Vagina (tissue), 2 donors: Measurements from ENCODE around the gene IPO4. TPM values are rescaled to one million over a fixed set of nuclear protein-coding genes. Genes with fewer than 3 reads are reported as not detected.

ENCODE experiments used
- DNase-seq, 2 donors: peaks; one replicate each; pipeline ENCODE4 v3.0.0-alpha.2; 2017; ENCODE audit errors: extremely low spot score in 2 of 2
- H3K27ac ChIP-seq: fragments of 200-600 bp; sonication (generic); one replicate; pipeline ENCODE4 v1.5.1; 2019
- H3K27me3 ChIP-seq: fragments of 200-600 bp; sonication (generic); one replicate; pipeline ENCODE4 v1.5.1; 2019
- H3K36me3 ChIP-seq, 2 donors: fragments of 200-600 bp; sonication (generic); one replicate each; pipeline ENCODE4 v1.5.1; 2017 to 2019
- H3K4me1 ChIP-seq: fragments of 200-600 bp; sonication (generic); one replicate; pipeline ENCODE4 v1.5.1; 2019
- H3K4me3 ChIP-seq, 2 donors: fragments of 200-600 bp; sonication (generic); 1 replicate in 1 of 2; 2 replicates in 1 of 2; pipeline ENCODE4 v1.5.1; 2016 to 2019
- H3K9me3 ChIP-seq: fragments of 200-600 bp; sonication (generic); one replicate; pipeline ENCODE4 v1.5.1; 2019
- POLR2A ChIP-seq, 2 donors: fragments of 450-650 bp; IDR thresholded peaks; one replicate each; pipeline ENCODE4 v1.6.1; 2017; ENCODE audit warnings: antibody characterized with exemption in 2 of 2, mild to moderate bottlenecking in 2 of 2, moderate library complexity in 2 of 2
- POLR2AphosphoS5 ChIP-seq, 2 donors: sonication (generic); formaldehyde crosslinking; IDR thresholded peaks; one replicate each; pipeline ENCODE4 v1.9.0; 2017; ENCODE audit warnings: antibody characterized with exemption in 2 of 2, mild to moderate bottlenecking in 2 of 2, low read depth in 1 of 2; ENCODE audit not compliant: insufficient read depth in 1 of 2
- intact Hi-C: fragments of 100-400 bp; cut with DNase I; formaldehyde crosslinking; loops from one replicate; pipeline ENCODE4 v1.15.1; 2023
- total RNA-seq: library from RNA; depleted of rRNA; stranded (reverse); fragments of >200 nt; gene quantifications from one replicate; pipeline ENCODE4 v1.2.3, GENCODE V29; 2016
- TF ChIP-seq, protein P1 (sequence below), 3 experiments: fragments of 450-650 bp in 2 of 3; fragments of 200-600 bp in 1 of 3; sonication (generic) in 1 of 3; IDR thresholded peaks; one replicate each; pipeline ENCODE4 v1.5.1; 2017 to 2019; ENCODE audit warnings: antibody characterized with exemption in 3 of 3, mild to moderate bottlenecking in 2 of 3, moderate library complexity in 2 of 3

IPO4 gene
- total RNA-seq, 1 donor from 2014 or later = 28.5 TPM

DNA sequence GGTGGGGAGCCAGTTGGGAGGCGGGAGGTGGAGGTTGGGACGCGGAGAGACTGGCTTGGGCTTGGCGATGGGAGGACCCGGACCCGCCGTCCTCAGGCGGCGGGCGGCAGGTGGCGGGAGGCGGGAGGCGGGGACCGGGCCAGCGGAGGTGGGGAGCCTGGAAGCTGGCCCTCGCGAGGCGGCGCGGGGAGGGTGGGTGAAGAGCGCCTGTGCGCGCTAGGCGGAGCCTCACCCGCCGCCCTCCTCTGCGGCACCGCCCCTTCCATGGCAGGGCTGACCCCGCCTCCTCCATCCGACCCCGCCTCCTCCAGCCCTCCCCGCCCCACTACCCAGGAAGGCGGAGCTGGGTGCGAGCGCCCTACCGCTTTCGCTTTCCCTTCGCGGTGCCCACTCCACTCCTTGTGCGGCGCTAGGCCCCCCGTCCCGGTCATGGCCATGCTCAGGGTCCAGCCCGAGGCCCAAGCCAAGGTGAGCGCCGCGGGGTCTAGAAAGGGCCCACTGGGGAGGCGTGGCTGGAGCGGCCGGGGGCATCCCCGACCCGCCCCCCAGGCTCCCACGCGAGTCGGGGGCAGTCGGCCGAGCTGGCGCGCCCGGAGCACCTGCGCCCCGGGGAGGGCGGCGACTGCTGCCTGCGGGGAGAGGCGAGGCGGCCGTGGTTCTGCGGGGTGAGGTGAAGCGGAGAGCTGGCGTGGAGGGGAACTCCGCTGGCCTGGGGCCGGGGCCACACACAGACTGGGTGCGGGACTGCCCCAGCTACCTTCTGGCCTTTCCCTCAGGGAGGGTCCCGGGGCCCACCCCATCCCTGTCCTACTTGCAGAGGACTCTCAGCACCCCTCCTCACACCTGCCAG is 52.6 kb downstream of the IPO4 start, which contains the start of gene PSME1:
PSME1 (plus strand) TSS at position 361 of the 850 bp plus-strand sequence; CDS start at position 430, 69 bp downstream.
- intact Hi-C loops = no loop called here
- TF ChIP-seq, protein P1, sequence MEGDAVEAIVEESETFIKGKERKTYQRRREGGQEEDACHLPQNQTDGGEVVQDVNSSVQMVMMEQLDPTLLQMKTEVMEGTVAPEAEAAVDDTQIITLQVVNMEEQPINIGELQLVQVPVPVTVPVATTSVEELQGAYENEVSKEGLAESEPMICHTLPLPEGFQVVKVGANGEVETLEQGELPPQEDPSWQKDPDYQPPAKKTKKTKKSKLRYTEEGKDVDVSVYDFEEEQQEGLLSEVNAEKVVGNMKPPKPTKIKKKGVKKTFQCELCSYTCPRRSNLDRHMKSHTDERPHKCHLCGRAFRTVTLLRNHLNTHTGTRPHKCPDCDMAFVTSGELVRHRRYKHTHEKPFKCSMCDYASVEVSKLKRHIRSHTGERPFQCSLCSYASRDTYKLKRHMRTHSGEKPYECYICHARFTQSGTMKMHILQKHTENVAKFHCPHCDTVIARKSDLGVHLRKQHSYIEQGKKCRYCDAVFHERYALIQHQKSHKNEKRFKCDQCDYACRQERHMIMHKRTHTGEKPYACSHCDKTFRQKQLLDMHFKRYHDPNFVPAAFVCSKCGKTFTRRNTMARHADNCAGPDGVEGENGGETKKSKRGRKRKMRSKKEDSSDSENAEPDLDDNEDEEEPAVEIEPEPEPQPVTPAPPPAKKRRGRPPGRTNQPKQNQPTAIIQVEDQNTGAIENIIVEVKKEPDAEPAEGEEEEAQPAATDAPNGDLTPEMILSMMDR (IDR thresholded peaks at IDR 0.05) = no peak
- TF ChIP-seq POLR2AphosphoS5 (IDR thresholded peaks at IDR 0.05; ENCODE audit: insufficient read depth in 1 of 2, low read depth in 1 of 2) (peak; percentile 34 to 85), POLR2A (IDR thresholded peaks at IDR 0.05) (peak in 1 of 2 donors; percentile 68)
- no peak for DNase-seq
- H3K27ac ChIP-seq = peak within 1 kb of the TSS; percentile 85
- H3K4me1 ChIP-seq = peaks cover 44% of the 10 kb centered on the region
- H3K4me3 ChIP-seq = peak within 1 kb of the TSS; percentile 68 to 100
- no peaks in the 10 kb centered on the region for H3K9me3 ChIP-seq
- peaks cover 0 to 22% of the 10 kb centered on the region in 2 donors for H3K36me3 ChIP-seq
- no peaks in the 10 kb centered on the region for H3K27me3 ChIP-seq

DNA sequence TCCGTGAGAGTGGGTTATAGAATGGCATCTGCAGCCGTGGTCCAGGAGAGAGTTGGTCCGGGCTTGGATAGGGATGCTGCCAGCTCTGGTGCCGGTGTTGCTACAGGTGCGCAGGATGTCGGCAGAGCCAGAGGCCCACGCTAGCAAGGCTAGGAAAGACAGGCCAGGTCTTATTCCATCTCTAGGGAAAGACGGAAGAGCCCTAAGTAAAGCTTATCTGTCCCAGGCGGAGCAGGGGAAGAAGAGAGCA is 53.1 kb downstream of the IPO4 start:
- H3K4me1 ChIP-seq = peaks cover 39% of the 10 kb centered on the region
- TF ChIP-seq, protein P1 (IDR thresholded peaks at IDR 0.05) = no peak
- TF ChIP-seq POLR2A (IDR thresholded peaks at IDR 0.05) (no peak), POLR2AphosphoS5 (IDR thresholded peaks at IDR 0.05; ENCODE audit: insufficient read depth in 1 of 2, low read depth in 1 of 2) (no peak)
- H3K36me3 ChIP-seq = peaks cover 0 to 22% of the 10 kb centered on the region in 2 donors

DNA sequence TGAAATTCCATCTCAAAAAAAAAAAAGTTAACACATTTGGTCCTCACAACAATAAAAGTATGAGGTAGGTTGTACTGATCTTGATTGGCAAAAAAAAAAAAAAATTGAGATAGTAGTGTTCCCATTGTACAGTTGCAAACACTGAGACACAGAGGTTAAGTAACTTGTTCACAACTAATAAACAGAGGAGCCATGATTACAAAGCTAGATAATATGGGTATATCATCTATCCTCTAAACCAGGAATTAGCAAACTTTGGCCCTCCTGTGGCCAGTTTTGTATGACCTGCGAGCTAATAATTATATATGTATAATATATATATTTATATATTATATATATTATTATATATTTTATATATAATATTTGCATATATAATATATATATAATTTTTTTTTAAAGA is 54.9 kb downstream of the IPO4 start:
- Histone ChIP-seq H3K27me3 (no peaks in the 10 kb centered on the region), H3K4me1 (peaks cover 22% of the 10 kb centered on the region), H3K27ac (no peak overlapping the region), H3K9me3 (no peaks in the 10 kb centered on the region), H3K36me3 (peaks cover 0 to 14% of the 10 kb centered on the region in 2 donors), H3K4me3 (no peak overlapping the region)
- DNase-seq = no peak
- intact Hi-C loops = no loop called here
- no peak for TF ChIP-seq POLR2AphosphoS5 (IDR thresholded peaks at IDR 0.05; ENCODE audit: insufficient read depth in 1 of 2, low read depth in 1 of 2)
- TF ChIP-seq, protein P1 (IDR thresholded peaks at IDR 0.05) = no peak
- no peak for TF ChIP-seq POLR2A (IDR thresholded peaks at IDR 0.05)

More for the DNA sequence above, 53.1 kb downstream of the IPO4 start:
- Histone ChIP-seq H3K9me3 (no peaks in the 10 kb centered on the region), H3K27ac (peak overlapping the region; percentile 85), H3K27me3 (no peaks in the 10 kb centered on the region), H3K4me3 (peak overlapping the region; percentile 68 to 100)
- intact Hi-C loops = no loop called here
- DNase-seq = no peak

DNA sequence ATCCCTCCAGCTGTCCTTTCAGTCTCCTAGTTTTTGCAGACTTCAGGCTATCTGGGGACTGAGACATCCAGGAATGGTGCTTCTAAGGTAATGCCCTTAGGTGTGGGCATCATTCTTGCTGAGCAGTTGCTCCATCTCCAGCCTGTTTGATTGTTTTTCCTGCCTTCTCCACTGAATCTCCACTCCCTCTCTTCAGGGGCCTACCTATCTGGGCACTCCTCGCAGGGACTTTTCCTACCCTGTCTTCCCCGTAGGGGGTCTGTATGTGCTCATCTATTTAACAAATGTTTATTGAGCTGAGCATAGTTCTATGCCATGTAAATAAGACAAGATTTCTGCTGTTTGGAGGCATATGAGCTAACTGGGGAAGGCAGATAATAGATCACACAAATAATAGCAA is 55.6 kb downstream of the IPO4 start:
- Histone ChIP-seq H3K9me3 (no peaks in the 10 kb centered on the region), H3K4me3 (no peak overlapping the region), H3K36me3 (peaks cover 0 to 8% of the 10 kb centered on the region in 2 donors), H3K4me1 (peaks cover 16% of the 10 kb centered on the region), H3K27me3 (no peaks in the 10 kb centered on the region), H3K27ac (no peak overlapping the region)
- no peak for DNase-seq
- intact Hi-C loops = no loop called here
- no peak for TF ChIP-seq POLR2A (IDR thresholded peaks at IDR 0.05)
- TF ChIP-seq, protein P1 (IDR thresholded peaks at IDR 0.05) = no peak
- no peak for TF ChIP-seq POLR2AphosphoS5 (IDR thresholded peaks at IDR 0.05; ENCODE audit: insufficient read depth in 1 of 2, low read depth in 1 of 2)

DNA sequence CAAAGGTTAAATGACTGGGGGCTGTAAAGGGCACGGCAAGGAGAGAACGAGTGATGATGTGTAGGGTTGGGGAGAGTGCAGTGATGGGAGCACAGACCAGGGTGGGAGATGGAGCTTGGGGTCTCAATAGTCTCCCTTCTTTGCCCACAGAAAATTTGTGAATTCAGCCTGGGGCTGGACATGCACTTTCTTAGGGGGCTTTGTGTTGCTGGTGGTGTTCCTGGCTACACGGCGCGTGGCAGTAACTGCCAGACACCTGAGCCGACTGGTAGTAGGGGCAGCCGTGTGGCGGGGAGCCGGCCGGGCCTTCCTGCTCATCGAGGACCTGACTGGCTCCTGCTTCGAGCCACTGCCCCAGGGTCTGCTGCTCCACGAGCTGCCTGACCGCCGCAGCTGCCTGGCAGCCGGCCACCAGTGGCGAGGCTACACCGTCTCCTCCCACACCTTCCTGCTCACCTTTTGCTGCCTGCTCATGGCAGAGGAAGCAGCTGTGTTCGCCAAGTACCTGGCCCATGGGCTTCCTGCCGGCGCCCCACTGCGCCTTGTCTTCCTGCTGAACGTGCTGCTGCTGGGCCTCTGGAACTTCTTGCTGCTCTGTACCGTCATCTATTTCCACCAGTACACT is 56.4 kb downstream of the IPO4 start:
- Histone ChIP-seq H3K27me3 (no peaks in the 10 kb centered on the region), H3K27ac (no peak overlapping the region), H3K36me3 (no peaks in the 10 kb centered on the region), H3K4me3 (no peak overlapping the region), H3K9me3 (no peaks in the 10 kb centered on the region), H3K4me1 (peaks cover 13% of the 10 kb centered on the region)
- intact Hi-C loops = no loop called here
- TF ChIP-seq POLR2AphosphoS5 (IDR thresholded peaks at IDR 0.05; ENCODE audit: insufficient read depth in 1 of 2, low read depth in 1 of 2) (no peak), POLR2A (IDR thresholded peaks at IDR 0.05) (no peak)
- TF ChIP-seq, protein P1 (IDR thresholded peaks at IDR 0.05) = no peak
- no peak for DNase-seq
